ENCODE data around the gene HOXA5.

HOXA5 gene

DNA sequence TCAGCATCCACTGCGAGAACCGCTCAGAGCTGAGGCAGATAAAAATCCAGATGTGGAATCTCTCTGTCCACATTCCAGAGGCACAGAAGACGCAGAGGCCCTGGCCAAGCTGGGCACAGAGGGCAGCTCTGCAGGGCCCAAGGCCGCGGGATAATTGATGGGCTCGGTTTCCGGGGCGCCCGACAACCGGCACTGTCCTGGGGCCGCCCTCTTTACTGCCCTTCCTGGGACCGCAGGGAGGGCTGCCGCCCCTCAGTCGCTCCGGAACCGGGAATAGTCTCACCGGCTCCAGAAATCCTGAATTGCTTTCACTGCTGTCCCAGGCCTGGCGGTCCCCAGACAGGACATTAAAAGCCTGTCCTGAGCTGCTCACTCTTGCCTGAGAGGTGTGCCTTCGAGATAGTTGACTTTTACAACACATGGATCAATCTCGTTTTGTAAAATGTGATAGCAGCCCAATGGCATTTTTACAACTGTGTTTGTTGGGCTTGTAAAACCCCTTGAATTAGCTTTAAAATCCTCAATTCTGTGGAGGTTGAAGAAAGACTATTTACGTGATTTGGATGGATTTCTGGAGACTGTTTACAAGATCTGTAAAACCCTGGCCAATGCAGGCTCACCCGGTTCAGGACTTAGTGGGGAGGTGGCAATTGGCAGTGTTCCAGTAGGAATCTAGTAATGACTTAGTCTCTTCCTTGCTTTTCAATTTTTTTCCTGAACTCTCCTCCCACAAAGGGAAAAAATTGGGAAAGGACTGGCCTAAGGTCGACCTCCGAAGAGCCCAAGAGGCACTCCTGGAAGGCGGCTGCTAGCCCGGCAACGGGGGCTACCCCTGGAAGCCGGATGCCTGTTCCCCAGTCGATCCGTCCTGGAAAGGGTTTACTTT is 5.5 kb upstream of the HOXA5 start:
- peak; percentile 73 for DNase-seq (ENCODE audit: low spot score)

DNA sequence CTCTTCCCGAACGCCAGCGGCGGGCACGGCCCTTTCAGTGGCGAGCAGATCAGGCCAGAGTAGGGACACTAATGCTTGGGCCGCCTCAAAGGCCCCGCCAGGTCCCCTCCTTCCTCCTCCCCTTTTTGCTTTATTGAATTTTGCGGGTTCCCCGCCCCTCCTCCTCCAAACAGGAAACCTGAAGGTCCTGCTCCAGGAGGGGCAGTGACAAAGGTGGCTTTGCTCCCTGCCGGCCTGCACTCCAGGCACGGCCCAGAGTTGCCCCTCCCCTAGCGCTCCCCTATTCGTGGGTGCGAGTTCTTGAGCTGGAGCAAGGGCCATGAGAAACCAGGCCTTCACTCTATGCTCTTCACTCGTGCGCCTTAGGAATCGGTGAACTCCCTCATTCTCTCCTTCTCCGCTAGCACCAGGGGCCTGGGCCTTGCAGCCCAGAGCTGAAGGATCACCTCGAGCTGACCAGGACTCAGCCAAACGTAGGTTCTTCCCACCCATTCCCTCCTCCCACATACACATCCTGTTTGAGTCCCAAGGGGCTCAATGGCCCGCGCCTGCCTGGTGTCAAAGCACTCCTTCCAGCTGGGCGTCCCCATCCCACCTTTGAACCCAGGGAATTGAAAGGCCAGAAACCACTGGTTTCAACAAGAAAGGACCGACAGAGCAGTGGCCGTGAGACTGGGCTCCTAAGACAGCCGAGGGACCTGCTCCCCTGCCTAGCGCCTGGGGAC is 4.7 kb upstream of the HOXA5 start:
- DNase-seq (ENCODE audit: low spot score): no peak

DNA sequence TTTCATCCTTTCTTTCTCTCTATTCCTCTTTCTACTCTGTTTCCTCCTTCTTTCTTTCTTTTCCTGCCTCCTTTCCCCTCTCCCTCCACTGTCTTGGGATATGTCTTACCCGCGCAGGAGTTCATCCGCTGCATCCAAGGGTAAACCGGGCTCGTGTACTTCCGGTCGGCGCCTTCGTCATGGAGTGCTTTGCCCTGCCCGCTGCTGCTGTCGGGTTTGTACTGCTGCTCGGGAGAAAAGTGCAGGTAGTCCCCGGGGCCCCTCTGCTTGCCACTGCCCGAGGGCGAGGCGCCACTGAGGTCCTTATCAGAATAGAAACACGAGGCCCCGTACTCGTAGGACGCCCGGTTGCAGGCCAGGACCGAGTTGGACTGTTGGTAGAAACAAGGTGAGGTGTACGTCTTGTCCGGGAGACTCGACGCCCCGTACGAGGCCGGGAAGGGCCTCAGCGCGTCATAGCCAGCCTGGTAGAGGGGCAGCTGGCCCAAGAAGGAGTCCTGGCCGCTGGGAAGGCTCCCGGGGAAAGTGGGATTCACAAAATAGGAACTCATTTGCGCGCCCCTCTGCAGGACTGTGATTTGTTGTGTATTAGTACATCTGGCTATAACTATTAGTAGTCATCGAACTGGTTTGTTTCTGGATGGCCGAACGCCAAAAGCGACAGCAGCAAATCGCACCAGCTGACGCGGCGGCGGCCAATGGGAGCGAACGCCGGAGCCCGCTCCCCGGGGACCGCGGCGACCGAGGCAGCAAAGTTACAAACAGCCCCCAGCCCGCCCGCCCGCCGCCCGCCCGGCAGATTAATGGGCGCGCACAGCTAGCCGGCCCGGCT is 3.9 kb upstream of the HOXA5 start, which contains the start of gene HOXA6:
Gene HOXA6, minus strand, starts transcription at position 576 of the 832 bp plus-strand sequence. Its CDS starts 25 bp downstream, at position 551.
- DNase-seq (ENCODE audit: low spot score): no peak

DNA sequence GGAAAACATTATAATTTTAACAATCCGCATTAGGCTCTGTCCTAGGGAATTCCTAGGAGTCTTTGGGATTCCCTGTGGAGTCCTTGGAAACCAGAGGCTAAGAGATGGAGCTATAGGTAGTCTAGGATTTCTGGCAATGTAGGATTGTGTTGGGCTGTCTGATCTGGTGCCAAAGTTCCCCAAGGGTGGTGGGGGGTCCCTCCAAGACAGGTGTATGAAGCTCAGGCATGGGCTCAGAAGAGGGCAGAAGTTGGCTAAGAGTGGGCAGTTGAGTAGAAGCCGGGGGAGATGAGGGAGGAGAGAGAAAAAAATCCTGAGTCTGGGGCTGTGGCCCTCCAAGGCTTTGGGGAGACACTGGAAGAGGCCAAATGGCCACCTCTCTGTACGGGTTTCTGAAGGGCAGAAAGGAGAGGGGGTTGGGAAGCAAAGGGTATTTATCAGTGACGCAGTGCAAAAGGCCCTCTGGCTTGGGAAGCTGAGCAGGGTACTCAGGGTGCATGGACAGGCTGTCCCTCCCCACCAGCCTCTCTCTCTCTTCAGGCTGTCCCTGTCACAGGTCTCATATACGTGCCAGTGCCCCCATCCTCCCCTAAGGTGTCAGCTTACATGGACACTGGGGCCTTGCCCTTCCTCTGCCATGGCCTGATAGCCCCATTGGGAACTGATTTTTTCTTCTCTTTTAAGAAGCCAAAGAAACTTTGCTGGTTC is 3.2 kb upstream of the HOXA5 start:
- DNase-seq (ENCODE audit: low spot score): no peak

DNA sequence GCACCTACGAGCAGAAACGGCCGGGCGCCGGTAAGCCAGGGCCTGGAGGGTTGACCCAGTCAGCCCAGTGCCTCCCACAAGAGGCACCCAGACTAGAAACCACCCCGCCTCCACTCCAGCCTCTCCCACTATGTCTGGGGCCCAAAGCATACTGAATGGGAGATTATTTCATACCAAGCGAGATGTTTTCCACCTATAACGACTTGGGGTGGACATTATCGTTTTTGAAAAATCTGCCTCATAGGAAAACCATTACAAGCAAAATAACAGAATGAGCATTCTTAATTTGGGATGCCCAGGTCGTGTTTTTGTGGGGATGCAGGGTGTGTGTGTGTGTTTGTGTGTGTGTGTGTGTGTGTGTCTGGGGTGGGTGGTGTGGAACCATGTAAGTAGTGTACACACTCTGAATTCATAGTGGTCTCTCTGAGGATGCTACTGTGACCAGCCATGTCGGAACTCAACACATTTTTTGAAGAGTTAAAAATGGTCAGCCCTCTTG is 2.5 kb upstream of the HOXA5 start:
- DNase-seq (ENCODE audit: low spot score): no peak

DNA sequence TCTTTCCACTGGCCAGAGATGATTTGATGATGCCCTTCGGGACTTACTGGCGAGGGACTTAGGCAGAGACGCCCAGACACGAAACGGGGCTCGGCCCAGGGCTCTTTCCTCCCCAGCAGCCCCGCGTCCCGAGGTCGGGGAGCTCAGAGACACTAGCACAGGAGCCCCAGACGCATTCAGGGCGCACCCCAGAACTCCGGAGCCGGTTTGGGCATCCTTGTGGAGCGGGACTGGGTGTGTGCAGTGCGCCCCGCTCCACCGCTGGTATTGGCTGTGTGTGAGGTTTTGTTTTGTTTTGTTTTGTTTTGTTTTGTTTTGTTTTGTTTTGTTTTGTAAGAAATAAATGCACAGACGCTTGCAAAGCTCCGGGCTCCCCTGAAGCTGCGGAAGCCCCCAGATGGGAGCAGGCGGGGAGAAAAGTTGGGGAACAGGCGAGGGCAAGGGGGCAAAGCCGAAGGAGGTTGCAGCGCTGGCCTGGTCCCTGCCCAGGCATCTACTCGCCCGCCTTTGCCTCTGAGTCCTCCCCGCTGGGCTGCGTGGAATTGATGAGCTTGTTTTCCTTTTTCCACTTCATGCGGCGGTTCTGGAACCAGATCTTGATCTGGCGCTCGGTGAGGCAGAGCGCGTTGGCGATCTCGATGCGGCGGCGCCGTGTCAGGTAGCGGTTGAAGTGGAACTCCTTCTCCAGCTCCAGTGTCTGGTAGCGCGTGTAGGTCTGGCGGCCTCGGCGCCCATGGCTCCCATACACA is 1.9 kb upstream of the HOXA5 start:
- no peak for DNase-seq (ENCODE audit: low spot score)

DNA sequence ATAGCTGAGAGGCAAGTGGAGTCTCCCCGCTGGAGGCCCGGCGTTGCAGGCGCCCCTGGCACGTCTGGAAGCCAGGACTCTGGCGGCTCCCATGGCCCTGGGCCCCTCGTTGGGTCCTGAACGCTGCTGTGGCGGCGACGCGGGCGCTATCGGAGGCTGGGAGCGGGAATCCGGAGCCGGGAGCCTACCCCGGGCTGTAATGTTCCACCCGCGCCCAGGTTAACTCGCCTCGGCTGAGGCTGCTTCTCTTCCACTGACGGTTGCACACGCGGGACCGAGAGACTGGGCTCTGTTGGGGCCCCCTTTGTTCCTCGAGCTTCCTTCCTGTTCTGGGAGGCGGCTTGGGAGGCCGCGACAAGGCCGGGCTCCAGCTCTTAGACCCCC is 1.3 kb upstream of the HOXA5 start:
- DNase-seq (ENCODE audit: low spot score): no peak

DNA sequence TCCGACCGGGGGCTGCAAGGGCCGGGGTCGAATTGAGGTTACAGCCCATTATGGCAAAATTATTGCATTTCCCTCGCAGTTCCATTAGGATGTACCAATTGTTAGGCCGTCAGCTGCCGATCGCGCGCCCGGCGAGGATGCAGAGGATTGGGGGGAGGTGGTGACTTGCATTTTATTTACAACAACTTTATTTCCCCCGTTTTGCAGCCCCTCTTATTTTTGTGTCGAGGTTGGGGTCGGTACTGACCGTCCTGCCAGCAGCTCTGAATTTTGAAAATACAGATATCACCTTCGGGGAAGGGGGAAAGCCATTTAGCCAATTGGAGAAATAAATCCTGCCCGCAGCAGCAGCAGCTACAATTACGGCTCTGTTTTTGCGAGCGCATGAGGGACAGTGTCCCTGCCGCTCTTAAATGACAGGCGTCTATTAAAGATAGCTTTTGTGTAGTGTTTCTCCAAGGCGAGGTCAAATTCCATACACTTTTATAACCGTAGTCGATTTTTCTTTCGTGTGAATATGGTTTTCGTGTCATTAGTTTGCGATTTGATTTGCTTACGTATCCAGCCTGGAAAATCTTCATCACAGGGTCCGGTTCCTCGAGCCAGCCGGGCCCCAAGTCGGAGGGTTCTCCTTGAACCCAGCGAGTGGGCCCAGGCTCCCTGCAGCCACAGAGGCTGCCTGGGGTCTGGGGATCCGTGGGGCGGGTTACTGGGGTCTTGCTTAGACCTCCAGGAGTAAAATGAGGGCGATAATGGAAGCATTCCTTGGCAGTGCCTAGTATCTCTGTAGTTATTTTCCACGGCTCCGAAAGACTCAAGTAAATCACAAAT is 684 bp upstream of the HOXA5 start:
- DNase-seq (ENCODE audit: low spot score): no peak

DNA sequence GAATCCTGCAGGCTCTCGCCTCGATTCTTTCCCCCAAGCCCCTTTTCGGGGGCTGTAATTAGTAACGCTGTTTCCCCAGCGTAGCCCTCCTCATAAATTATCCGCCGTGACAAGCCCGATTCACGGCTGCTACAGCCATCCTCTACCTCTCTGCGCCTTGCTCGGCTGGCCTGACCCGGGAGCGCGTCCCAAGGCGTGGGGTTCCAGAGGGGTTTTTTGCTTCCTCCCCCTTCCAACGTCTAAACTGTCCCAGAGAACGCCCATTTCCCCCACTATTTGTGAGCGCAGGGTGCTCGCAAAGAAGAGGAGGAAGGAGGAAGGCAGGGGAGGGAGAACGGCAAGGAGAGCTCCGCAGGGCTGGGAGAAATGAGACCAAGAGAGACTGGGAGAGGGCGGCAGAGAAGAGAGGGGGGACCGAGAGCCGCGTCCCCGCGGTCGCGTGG is 880 bp downstream of the HOXA5 start:
- peak; percentile 34 for DNase-seq (ENCODE audit: low spot score)

DNA sequence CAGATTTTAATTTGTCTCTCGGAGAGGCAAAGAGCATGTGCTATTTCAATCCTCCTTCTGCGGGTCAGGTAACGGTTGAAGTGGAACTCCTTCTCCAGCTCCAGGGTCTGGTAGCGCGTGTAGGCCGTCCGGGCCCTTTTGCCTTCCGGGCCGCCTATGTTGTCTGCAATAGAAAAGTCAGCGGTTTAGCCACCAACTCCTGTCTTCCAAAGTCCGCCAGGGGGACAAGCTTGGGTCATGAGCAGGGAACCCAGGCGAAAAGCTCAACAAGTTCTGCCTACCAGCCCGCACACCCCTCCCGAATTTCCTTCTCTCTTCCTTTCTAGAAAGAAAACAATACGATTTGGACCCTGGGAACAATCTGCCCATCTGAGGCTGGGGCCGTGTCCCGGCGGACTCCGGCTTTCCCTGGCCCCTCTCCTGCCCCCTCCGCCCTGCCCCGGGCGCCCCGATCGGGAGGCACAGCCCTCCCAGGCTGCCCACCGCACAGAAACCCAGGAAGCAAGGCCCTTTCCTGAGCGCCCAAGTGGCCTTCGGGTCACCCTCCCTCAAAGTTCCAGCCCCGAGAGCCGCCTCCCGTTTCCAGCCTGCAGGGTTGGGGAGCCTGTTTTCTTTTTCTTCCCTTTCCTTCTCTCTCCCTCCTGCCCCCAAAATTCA is 1.4 kb downstream of the HOXA5 start:
- DNase-seq (ENCODE audit: low spot score): peak; percentile 87

DNA sequence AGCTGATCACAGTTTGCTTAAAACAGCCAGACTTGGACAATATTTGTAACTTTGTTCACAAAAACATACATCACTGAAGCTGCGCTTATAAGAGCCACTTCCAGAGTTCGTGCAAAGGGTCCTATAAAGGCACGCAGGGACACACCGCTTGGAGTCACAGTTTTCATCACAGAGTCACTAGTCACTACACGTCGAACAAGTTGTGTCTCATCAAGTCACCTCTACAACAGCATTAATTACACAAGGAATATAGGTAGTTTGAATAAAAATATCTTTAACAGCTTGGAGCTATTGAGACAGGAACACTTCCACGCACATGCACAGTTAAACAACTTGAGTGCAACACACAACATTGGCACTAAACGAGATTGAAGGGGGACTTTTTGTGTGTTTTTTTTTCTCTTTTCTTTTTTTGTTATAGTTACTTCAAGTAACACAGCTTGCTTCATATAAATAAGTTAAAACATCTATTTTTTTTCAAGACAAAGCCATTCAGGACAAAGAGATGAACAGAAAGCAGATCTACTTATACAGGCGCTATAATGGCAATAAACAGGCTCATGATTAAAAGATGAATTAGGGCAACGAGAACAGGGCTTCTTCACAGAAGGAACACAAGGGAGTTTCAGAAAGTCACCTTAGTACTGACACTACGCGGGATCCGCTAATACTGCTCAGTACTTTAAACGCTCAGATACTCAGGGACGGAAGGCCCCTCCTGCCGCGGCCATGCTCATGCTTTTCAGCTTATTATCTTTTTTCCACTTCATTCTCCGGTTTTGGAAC is 2.2 kb downstream of the HOXA5 start:
- DNase-seq (ENCODE audit: low spot score): peak; percentile 32

DNA sequence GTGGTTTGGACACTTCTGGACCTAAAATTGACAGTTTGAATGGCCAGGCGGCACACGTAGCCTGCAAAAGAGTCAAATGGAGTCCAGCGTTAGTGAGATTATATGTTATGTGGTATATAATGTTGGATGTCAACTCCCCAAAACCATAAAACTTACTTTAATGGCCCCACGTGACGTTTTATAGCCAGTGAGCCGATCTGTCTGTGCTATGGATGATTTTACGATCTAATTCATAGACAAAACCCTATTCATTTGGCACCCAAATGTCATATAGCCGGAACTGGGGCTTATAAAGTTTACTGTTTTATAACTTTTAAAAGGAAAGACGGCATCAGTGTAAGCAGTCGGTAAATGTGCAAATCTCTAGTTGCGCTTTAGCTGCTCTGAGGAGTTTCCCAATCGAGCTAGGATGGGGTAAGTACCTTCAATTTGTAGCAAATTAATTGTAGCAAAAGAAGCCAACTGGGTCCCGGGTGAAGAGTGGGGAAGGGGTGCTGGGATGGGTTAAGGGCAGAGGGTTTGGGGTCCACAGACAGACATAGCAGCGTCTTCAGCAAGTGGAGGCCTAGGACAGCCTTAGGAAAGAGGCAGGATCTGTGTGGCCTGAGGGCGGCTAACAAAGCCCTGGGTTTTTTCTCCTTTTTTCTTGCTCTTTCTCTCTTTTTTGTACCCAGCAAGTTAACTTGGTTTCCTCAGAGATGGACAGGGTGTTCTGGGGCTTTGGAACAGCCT is 3.2 kb downstream of the HOXA5 start:
- DNase-seq (ENCODE audit: low spot score): no peak

DNA sequence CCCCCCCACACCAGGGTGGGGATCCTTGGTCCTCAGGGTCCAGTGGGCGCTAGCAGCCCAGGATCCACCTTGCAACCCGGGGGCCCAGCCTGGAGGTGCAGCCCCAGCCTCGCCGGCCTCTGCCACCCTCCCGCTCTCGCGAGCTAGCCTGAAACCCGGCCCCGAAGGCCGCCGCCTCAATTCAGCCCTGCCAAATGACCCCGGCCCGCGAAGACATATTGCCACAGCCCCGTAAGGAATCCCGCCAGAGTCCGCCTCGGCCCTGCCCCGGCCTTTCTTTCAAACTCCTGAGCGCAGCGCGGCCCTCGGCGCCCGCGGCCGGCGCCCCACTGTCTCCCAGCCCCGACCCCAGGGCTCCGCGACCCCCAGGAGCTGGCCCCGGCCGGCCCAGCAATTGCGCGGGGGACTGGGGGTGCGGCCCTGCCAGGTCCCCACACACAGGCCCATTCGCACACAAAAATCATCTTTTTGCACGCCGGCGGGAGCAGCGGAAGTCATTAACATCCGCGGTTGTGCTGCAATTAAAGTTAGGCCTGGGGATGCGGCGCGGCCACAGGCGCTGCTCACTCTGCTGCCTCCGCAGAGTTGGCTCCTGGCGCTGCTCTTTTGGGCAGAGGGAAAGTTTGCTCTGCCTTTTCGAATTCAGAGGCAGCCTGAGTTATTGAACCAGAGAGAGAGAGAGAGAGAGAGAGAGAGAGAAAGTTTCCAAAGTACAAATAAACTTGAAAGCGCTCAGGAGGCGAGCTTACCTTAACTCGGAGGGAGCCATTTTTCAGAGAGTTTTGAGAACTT is 4.0 kb downstream of the HOXA5 start:
- DNase-seq (ENCODE audit: low spot score): no peak

DNA sequence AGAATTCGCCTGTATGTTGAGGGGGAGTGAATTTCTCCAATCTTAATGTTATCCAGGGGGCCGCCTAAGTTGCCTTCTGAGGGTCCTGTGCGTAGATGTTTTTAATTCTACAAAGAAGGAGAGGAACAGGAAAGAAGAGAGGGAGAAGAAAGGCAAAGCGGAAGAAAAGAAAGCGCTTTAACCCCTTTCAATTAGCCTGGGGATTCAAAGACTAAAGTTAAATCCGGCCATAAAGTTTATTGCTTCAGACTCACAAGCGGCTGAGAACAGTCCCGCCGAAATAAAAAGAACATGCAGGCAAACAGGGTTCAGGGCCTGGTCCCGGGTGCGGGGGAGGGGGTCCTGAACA is 4.5 kb downstream of the HOXA5 start:
- no peak for DNase-seq (ENCODE audit: low spot score)

DNA sequence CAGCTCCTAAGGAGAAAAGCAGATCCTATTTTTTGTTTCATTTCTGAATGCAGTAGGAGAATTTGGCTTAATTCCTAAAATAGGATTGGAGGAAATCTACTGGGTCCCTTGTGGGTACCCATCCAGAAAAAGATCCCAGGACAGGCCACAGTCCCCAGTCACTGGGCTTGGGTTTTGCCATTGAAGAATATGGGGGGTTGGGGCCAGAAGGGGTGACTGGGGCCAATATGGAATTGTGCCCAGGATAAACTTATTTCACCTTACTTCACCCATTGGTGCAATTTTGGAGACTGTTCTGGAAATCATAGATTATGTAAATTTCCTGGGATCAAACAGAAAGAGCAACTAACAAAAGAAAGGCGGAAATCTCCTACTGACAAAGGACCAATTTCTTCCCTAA is 5.0 kb downstream of the HOXA5 start:
- DNase-seq (ENCODE audit: low spot score): no peak

DNA sequence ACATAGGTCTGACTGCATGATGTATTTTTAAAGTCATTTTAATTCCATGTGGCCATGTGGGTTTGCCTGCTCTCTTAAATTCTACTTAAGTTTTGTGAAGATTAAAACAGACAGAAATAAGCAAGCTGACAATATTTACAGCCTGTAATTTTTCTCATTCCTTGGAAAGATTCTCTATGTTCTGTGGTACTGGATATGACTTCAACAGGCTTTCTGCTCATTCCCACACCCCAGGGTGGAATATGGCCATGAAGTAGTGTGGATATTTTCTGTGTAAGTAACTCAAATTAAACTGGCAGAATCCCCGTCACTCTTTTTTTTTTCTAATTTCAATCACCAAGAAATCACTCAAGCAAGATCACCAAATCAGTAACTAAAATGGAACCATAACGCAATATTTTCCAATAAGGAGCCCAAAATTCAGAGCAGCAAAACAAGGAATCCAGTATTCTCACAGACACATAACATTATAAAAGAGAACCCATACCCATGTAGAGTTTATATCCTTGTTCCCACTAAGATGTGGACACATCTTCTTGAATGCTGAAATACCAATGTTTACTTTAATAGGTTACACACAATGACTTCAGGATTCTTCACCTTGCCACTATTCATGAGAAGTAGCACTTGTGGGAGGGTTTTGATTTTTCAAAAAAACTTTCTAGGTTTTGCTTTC is 5.7 kb downstream of the HOXA5 start:
- no peak for DNase-seq (ENCODE audit: low spot score)

DNA sequence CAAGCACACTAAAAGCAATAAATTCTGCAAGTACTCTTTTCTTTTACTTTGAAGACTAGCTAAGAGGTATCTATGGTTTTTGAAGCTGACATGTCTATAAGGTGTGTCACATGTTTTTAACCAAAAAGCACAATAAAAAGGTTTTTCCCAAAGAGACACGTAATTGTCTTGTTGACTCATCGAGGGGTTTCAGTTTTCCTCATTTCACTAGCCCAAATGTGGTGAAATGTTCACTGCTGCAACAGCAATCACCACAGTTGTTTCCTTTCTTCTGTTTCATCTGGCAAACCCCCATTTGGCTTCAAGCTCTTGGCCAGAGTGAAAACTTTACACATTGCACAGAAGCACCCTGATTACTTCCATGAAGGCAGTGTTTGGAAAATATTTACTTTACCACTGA is 9.1 kb downstream of the HOXA5 start:
- peak; percentile 48 for DNase-seq (ENCODE audit: low spot score)

Measured in RKO (cell line).